GM23248 (cell line): ENCODE data around the gene GEMIN7.

Experiments
- EZH2 ChIP-seq: fragments of 200-600 bp; sonication (generic); IDR thresholded peaks from 2 replicates; pipeline ENCODE4 v1.6.1; 2018; ENCODE audit warnings: antibody characterized with exemption, mild to moderate bottlenecking; ENCODE audit not compliant: insufficient read depth, poor library complexity, severe bottlenecking
- EZH2phosphoT487 ChIP-seq: fragments of 200-600 bp; sonication (generic); IDR thresholded peaks from 2 replicates; pipeline ENCODE4 v1.6.1; 2018; ENCODE audit warnings: antibody characterized with exemption, moderate library complexity, mild to moderate bottlenecking, low read depth; ENCODE audit not compliant: insufficient read depth

DNA sequence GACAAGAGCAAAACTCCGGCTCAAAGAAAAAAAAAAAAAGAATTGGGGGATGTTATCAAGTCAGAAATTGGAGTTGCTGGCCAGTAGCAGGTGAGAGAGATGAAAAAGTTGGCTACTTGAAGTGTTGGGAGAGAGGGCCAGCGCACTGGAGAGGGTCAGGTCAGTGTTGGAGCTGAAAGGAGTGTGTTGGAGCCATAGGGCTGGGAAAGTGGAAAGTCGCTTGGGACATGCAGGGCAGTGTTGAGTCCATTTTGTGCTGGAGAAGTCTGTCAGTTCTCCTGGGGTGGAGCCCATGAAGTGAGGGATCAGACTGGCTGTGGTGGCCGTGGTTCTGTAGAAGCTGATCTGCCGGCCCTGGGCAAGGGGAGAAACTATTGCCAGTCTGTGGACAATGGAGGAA is 15.6 kb downstream of the GEMIN7 start:
- TF ChIP-seq EZH2 (no peak), EZH2phosphoT487 (no peak)
